CD1c-positive myeloid dendritic cell (primary cell): ENCODE results near the gene PERCC1.
"Not testable (repeated sequence)": the region's sequence is repeated elsewhere in the genome, so short reads cannot be mapped to it uniquely, and the experiment has no call there.

Experiments
- DNase-seq: peaks from one replicate; pipeline ENCODE4 v3.0.0-alpha.2; 2016; ENCODE audit errors: extremely low spot score

The PERCC1 gene

DNA sequence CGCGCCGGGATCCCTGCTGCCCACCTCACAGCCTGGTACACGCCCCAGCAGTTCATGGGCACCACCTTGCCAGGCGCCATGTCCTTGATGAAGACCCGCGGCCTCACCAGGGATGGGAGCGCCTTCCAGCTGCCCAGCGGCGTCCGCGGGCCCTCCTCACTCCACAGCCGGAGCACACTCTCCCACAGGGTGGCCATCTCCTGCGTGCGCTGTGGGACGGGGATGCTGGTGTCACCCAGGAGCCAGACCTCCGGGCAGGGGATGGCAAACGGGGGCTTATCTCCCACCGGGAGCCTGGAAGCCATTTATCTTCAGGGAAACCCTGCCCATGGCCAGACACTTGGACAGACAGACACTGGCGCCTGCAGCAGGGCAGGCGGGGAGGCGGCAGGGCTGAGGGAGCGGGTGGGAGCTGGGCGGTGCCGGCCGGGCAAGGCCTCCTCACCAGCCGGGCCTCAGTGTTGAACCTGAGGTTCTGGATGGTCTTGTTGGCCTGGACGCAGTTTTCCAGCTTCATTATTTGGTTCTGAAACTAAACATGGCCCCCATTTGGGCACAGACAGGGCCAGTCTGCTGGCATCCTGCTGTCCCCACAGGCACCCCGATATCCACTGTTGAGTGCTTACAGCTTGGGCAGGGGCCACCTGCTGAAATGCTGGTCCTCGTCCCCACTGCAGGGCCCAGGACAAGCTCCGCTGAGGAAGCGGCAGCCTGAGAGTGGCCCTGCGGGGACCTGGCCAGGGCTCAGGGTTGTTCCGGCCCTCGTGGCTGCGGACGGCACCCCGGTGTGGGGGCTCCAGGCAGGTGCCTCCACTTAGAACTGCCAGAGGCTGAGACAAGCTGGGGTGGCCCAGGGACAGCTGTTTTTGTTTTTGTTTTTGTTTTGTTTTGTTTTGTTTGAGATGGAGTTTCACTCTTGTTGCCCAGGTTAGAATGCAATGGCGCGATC lies 4.0 kb downstream of the PERCC1 start:
- no peak for DNase-seq

DNA sequence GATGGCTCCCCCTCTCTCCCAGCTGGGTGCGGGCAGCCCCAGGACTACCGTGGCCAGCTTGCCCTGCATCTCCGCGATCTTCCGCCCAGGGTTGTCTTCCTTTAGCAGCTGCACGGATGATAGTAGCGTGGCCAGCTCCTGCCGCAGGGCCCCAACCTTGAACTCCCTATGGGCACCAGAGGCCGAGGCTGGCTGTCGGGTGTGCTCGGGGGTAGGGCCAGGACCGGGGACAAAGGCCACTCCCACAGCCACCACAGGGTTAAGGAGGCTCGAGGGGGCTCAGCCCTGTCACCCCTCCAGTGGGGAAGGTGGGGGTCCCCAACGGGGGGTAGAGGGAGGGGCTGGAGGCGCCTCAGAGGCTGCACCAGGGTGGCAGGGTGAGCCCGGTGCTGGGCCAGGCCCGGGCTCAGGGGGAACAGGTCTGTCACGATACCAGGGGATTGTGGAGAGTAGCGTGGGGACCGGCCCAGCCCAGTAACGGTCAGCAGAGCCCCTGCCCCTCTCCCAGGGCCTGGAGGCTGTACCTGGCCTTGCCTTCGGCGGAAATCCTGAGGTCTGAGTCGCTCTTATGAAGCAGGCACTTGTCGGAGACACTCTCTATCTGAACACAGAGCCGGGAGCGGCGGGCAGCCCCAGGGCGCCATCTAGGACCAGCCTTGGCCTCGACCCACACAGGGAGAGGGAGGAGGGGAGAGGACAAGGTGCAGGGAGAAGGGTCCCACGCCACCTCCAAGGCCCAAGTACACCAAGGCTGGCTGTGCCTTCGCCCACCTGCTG lies 5.2 kb downstream of the PERCC1 start:
- no peak for DNase-seq

DNA sequence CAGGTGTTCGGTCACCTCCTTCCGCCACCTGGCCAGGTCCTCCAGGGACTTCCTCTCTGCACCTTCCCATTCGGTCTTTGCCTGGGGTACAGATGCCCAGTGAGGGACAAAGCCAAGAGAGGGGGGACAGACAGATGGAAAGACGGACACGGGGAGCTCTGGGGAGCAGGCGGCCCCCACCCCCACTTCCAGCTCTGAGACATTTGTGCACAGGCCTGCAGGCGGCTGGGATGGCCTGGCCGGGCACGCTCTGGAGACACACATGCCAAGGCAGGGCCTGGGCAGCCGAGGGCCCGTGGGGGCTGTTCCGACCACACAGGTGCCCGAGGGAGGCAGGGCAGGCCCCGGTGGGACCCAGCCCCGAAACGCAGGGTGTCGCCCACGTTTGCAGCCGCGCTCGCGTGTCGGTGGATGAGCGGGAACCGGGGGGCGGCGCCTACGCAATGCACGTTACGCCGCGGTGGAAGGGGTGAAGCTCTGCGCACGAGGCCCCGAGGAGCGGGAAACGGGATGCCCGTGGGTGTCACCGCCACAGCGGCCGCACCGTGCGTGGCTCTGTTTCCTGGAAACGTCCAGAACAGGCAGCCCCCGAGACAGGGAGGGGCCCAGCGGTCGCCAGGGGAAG lies 6.0 kb downstream of the PERCC1 start:
- no peak for DNase-seq

DNA sequence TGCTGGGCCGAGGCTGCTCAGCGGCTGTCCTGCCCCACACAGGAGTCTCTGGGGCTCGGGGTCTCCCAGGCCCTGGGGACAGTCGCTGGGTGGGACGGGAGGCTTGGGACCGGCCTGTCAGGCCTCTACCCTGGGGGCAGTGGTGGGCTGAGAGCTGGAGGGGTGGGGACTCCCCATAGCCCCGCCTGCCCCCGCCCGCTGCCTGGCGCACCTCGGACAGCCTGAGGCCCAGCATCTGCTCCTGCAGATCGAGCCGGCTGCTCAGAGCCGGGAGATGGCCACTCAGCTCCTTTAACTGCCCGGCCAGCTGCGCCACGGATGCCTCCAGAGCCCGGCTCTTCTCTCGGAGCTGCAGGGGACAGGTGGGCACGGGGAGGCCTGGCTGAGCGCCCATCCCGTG lies 6.7 kb downstream of the PERCC1 start:
- no peak for DNase-seq

DNA sequence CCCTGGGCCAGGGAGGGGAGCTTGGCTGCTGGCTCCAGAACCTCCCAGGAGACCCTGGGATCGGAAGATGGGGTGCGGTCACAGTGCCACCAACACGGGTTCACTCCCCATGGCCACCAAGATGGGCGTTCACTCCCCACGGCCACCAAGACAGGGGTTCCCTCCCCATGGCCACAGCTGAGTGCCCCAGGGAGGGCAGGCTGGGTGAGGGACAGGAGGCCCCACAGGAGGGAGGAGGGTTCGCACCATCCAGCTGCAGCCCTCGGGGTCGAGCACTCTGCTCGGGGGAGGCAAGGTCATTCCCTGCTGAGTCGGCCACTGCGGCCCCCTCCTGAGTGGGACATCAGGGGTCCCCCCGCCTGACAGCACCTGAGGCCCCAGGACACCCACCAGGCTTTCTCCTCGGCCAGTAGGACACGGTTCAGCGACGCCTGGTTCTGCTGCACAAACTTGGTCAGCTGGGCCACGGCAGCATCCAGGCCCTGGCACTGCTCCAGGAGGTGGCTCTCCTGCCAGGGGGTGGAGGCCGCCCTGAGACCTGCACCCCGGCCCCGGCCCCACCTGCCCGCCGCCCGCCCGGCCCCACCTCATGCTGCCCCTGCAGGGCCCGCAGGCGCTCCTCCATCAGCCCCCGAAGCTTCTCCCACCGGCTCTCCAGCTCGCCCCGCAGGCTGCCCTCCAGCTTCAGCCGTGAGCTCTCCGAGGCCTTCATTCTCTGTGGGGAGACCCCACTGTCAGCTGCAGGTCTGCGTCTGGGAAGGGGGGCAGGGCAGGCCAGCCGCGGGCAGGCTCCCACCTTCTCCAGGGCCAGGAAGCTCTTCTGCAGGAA lies 7.6 kb downstream of the PERCC1 start:
- no peak for DNase-seq

DNA sequence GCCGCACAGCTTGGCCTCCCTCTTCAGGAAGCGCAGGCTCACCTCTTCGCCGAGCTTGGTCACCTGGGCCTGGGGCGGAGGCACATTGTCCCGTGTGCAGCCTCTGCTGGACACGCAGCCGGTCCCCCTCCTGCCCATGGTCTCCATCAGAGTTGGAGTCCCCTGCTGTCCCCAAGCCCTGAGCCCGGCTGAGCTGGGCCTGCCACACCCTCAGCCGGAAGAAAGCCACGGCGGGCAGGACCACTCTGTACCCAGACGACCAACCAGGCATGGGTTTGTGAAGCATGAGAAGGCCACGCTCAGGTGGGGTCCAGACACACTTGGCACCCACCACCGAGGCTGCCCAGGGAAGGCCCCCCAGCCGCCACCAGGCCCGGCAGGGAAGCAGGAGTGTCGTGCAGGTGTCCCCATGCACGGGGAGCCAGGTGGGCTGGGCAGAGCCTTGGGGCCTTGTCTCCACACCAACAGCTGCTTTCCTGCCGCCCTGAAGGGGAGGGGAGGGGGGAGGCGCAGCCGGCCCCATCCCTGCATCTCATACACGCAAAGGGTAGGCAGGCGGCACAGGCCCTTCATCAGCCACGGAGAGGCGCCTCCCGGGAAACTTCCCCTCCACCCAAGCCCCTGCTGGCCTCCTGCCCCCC lies 8.3 kb downstream of the PERCC1 start:
- DNase-seq, result no peak

DNA sequence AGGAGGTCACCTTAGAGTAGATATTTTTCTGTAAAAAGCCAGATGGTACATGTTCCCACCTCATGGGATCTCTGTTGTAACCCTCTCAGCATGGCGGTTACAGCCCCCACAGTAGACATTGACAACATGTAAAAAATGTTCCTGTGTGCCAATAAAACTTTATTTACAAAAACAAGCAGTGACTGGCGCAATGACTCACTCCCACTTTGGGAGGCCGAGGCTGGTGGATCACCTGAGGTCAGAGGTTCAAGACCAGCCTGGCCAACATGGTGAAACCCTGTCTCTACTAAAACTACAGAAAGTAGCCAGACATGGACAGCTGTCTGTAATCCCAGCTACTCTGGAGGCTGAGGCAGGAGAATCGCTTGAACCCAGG lies 8.8 kb downstream of the PERCC1 start:
- not testable (repeated sequence) for DNase-seq

DNA sequence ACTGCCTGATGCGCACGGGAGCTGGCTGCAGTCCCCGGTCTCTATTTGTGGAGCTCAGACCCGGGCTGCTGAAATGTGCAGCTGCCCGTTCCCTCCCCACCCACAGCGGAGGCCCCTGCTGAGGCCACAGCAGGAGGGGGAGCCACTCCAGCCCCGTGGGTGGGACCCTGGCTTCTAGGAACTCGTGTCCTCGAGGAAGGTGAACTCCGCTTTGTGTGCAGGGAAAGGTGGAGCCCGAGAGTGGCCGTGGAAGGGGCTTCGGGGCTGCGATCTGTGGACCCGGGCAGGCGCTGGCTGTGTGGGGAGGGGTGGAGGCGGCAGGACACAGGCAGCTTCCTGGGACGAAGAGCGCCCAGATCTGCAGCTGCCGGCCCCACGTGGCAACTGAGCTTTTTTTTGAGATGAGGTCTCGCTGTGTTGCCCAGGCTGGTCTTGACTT lies 10.5 kb downstream of the PERCC1 start:
- DNase-seq, result no peak

DNA sequence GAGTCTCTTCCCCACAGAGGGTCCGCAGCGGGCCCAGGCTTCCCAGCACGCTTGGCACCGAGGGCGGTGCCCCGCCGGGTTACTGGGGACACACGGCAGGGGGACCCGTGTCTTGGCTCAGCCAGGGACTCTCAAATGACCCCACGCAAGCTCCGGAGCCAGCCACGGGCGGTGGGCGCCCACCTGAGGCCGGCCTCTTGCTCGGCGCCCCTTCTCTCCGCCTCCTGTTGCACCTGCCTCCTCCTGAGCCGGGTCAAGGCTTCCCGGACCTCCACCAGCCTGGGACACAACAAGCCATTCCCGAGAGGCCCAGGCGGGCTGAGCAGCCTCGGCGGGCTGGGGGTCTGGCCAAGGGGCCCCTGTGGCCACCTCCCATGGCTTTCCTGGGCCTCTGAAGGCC lies 11.8 kb downstream of the PERCC1 start:
- DNase-seq, result no peak

DNA sequence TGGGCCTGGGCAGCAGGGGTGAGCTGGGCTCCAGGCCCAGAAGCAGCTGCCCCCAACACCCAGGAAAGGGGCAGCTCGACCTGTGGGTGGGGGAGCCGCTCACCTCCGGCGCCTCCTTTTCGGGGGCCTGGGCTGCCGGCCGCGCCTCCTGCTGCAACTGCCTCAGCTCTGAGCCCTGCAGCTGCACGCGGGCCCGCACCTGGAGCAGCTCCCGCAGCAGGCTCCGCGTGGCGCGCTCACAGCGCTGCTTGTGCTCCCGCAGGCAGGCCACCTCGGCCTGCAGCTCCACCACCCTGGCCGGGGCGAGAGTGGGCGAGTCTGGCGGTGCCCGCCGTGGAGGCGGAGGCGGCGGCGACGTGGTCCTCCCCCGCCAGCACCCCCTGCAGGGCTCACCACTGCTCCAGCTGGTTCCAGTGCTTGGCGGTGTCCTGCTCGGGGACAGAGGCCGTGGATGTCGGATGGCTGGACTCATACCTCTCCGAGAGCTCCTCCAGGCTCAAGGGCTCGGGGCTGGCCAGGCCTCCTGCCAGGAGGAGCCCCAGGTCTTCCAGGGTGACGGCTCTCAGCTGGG lies 12.6 kb downstream of the PERCC1 start:
- DNase-seq, result no peak

DNA sequence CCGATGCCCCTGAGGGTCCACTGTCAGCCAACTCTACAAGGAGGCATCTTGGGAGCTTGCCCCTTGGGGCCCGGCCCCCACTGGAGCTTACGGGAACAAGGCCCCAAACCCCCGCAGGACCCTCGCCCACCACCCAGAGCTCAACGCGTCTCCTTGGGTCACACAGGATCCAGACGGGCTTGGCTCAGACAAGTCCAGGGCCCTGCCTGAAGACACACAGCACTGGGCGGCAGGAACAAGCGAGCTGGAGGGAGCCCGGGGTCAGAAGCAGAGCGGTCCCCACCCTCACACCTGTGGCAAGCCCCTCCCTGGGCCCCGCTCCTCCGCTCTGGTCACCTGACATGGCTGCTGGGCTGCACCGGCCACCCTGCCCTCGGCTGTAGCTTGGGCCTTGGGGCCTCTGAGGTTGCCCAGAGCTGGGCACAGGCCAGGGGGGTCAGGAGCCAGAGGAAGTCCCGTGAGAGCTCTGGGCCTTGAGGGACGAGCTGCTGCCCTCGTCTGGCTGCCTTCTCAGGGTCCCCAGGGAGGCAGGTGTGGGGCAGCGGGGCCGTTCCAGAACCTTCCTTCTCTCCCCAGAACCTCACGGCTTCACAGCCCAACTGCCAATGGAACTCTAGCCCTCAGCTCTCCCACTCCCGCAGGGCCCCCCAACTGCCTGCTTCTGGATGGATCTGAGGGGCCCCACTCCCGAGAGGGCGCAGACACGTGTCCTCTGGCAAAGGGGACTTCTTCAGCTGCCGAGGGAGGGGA lies 13.3 kb downstream of the PERCC1 start, which contains the start of gene CCDC154:
CCDC154 (minus strand) TSS at position 577 of the 750 bp plus-strand sequence; CDS start at position 343, 234 bp downstream.
- no peak for DNase-seq

DNA sequence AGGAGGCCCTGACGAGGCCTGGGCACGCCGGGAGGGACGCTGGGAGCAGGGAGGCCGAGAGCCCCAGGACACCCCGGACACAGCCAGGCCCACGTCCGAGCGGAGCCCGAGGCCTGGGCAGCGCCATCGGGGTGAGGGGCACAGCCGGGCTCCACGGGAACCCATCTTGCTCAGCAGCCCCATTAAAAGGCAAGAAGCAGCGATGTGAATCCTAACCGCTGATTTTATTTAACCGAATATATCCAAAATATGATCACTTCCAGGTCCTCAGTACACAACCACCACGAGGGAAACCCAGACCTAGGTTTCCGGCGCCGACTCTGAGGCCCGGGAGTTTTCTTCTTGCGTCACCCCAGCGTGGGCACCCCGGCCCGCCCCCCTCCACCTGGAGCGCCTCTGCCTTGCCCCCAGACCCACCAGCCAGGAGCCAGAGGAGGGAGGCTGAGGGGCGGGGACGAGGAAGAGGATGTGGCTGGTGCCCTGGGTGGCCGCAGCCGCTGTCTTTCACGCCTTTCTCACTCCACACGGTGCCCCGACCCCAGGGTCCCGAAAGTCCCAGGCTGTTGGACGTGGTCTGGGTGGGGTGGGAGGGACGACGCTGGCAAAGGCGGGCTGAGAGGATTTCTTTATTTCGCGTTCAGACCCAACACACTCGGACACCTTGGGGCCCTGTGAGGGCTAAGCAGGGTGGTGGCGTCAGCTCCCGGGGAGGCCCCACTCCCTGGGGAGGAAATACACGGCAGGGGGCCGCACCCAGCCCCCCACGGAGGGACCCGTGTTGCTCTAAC lies 14.0 kb downstream of the PERCC1 start:
- no peak for DNase-seq

DNA sequence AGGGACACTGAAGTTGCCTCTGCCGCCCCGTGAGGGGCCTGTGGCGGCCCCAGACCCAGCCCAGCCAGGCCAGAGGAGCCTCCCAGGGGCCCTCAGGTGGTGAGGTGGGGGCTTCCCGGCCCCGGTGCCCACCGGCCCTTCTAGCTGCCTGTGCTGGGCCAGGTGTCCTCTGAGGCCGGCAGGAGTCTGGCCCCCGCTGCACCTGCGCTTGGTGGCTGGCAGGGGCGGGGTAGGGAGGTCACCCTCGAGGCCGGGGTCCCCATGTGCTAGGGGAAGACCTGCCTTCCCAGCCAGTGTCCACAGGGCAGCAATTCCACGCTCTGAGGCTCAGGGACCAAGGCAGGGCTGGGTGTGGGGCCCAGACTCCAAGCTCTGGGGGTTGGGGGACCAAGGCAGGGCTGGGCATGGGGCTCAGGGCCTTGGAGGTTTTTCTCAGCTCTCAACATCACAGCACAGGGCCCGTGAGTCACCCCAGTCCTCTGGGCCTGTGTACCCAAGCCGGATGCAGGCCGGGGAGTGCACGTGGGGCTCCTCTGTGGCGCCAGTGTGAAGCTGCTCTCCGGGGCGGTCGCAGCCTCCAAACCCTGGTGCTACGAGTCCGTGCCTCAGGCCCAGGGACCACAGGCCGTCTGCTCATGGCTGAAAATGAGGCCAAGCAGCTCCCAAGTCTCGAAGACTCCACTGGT lies 14.8 kb downstream of the PERCC1 start:
- DNase-seq, result no peak

DNA sequence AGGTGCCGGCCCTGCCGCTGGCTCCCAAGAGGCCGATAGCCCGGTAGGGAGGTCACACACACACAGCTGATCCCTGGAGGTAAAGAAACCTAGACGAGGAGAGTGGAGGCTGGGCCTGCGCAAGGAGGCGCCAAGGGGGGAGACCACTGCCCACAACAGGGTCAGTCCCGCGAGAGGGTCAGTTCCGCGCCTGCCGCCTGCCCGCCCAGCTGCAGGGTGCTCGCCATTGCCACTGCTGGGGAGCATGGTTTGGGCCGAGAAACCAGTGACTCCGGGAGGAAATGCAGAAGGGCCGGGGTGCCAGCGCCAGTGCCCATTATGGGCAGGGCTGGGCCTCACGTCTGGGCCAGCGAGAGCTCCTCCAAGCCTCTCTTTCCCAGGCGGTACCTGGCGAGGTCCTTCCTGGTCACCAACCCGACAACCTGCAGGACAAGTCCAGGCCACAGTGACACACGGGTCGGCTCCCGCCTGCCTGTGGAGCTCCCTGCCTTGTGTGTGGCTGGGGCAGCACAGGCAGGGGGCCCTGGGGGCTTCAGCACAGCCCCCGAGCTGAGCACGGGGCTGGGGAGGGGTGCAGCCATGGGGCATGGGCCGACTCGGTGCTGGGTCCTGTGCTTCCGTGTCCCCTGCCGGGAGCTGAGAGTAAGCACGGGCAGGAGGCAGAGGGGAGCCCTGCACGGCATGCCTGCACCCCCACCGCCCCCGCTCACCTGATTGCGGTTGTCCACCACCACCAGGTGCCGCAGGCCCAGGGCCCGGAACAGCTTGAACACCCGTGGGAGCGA lies 15.6 kb downstream of the PERCC1 start:
- DNase-seq, result no peak

DNA sequence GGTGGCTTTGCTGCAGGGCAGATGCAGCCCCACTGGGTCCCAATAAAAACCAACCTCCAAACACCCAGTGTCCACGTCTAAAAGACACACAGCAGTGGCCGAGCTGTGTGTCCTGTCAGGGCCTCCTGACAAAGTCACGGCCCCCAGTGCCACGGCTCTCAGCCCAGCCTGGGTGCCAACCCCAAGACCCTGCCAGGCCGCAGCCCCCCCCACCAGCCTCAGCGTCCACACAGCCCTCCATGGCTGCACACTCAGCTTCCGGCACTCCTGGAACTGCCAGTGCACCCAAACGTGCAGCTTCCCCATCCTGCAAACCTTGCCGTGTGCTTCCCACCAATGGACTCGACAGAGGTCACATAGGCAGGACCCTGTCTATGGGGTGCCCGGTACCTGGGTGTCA lies 17.1 kb downstream of the PERCC1 start:
- DNase-seq, result no peak

DNA sequence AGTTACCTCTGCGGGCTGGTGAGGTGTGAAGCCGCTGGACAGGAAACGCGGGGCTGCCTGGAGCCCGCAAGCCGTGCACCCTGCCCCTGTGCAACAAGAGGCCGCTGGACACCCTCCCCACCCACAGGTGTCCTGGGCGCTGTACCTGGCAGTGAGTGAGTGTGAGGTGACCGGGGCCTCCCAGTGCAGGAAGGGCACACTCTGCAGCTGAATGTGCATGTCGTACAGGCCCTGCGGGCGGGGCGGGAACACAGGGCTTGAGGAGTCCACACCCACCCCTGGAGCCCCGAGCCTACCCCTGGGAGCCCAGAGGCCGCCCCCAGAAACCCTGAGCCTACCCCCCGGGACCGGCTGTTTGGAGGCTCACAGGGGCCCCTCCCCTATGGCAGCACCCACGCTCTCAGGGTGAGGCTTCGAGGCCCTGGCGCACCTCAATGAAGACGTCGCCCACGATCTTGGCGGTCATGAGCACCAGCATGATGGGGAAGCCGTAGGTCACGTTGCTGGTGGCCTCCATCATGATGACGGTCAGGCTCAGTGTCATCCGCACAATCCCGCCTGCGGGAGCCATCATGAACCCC lies 17.7 kb downstream of the PERCC1 start:
- DNase-seq, result no peak

DNA sequence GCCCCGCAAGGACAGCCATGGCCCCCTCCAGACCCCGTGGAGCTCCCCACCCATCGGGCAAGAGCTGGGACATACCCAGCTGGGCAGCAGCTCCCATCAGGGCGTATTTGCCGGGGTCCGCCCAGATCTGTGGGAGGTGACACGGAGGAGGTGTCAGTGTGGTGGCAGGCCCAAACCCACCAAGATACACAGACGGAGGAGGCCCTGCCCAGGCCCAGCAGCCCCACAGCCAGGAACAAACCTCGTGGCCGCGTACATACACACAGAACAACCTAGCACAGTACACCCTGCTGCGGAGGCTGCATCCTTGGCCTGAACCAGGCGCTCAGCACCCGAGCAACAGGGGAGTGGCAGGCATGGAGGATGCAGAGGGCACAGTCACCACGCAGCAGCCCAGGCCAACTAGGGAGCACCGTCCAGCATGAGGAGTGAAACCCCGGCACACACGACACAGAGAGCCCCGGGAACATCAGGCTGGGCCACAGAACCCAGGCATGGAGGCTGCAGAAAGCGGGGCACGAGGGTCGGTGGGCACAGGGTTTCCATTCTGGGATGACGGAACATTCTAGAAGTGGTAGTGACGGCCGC lies 18.4 kb downstream of the PERCC1 start:
- no peak for DNase-seq
